Activated CD4-positive, alpha-beta T cell treated with anti-CD3 and anti-CD28 coated beads, Interleukin-2, amount 10 ng/mL, durations not matched to agents 7 days and 5 days (primary cell): ENCODE measurements around the gene PPM1G. TPM values are rescaled to one million over a fixed set of nuclear protein-coding genes. Genes with fewer than 3 reads are reported as not detected.
A peak's percentile ranks its signal among the peaks of the same experiment; 100 is the strongest.
"Not testable (repeated sequence)": the region's sequence is repeated elsewhere in the genome, so short reads cannot be mapped to it uniquely, and the experiment has no call there.

Experiments
- CTCF ChIA-PET: fragments of 350-600 bp; sonication (Branson Sonifier 250); formaldehyde crosslinking; loops from one replicate; lab custom pipeline; 2021; ENCODE audit warnings: antibody characterized with exemption; lab: Charles Lee
- POLR2A ChIA-PET: fragments of 350-600 bp; sonication (Branson Sonifier 250); formaldehyde crosslinking; loops from one replicate; lab custom pipeline; 2021; ENCODE audit warnings: antibody characterized with exemption; lab: Charles Lee
- DNase-seq: peaks from one replicate; pipeline ENCODE4 v3.0.0-alpha.2; 2020
- H3K27ac Mint-ChIP-seq: one replicate; pipeline ENCODE4 v1.8.0; 2021; ENCODE audit warnings: mild to moderate bottlenecking, moderate library complexity, mixed read lengths
- H3K27me3 Mint-ChIP-seq: one replicate; pipeline ENCODE4 v1.8.0; 2021; ENCODE audit warnings: mixed read lengths
- H3K36me3 Mint-ChIP-seq: one replicate; pipeline ENCODE4 v1.8.0; 2021; ENCODE audit warnings: low read depth, mixed read lengths
- H3K4me1 Mint-ChIP-seq: one replicate; pipeline ENCODE4 v1.8.0; 2021; ENCODE audit warnings: mixed read lengths
- H3K4me3 Mint-ChIP-seq: one replicate; pipeline ENCODE4 v1.8.0; 2021; ENCODE audit warnings: mild to moderate bottlenecking, moderate library complexity, mixed read lengths
- H3K9me3 Mint-ChIP-seq: one replicate; pipeline ENCODE4 v1.8.0; 2021; ENCODE audit warnings: mixed read lengths
- total RNA-seq, 2 experiments: library from RNA; stranded (reverse); gene quantifications; one replicate each; pipeline ENCODE4 v1.2.3, GENCODE V29; 2021

The PPM1G gene
- total RNA-seq, 2 experiments from 2014 or later: 109 TPM

DNA sequence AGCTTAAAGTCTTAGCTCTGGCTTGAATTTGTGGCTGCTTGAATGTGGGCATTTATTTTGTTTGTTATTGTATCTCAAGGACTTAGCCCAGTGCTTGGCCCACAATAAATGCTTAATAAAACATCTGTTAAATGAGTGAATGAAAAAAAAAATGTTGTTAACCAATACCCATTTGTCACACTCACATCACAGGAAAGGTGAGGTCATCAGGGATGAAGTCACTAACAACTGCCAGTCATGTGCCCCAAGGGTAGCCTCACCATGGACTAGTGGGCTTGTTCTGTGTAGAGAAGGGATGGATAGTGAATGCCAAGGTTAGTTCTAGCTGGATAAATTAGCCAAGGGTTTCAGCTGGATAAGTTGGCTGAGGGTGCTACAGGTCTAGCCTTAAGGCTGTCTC is 22.0 kb upstream of the PPM1G start:
- peak overlapping the region; percentile 77 for H3K27ac Mint-ChIP-seq
- no peaks in the 10 kb centered on the region for H3K27me3 Mint-ChIP-seq
- peak overlapping the region; percentile 33 for H3K4me3 Mint-ChIP-seq
- H3K36me3 Mint-ChIP-seq: peaks cover 37% of the 10 kb centered on the region
- peak; percentile 37 for DNase-seq
- ChIA-PET CTCF (interaction anchor here (0.7 to 1.8 kb wide), 7 partner anchors 10 to 276 kb away, joined by 3 to 6 read pairs (median 3); partner anchors contain the start of gene PPM1G), POLR2A (no interaction called here)
- H3K4me1 Mint-ChIP-seq: peaks cover 37% of the 10 kb centered on the region
- H3K9me3 Mint-ChIP-seq: no peaks in the 10 kb centered on the region

DNA sequence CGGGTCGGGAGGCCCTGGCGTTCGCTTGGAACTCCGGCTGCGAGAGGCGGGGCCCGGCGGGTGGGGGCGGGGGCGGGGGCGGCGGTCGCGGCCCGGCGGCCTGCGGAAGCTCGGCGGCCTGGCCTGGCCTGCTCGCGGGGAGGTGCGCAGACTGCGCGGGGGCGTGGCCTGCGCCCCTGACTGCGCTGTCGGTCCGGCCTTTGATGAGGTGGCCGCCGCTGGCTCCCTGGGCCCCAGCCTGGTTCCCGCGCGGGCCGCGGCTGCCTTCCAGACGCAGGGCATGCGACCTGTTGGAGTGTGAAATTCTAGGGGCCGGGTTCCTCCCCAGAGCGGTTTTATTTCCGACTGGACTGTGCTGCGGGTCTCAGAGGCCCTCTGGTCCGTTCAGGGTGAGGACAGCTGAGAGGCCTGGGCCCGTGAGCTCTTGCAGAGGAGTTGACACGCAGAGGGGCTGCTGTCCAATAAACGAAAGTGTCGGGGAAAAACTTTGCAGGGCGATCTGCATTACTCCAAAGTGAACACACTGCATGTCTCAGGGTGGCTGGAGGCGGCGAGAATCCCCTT is 19.7 kb upstream of the PPM1G start:
- Mint-ChIP-seq H3K4me3 (peak overlapping the region; percentile 99), H3K9me3 (no peaks in the 10 kb centered on the region), H3K27ac (peak overlapping the region; percentile 99), H3K4me1 (peaks cover 37% of the 10 kb centered on the region), H3K36me3 (peaks cover 16% of the 10 kb centered on the region), H3K27me3 (no peaks in the 10 kb centered on the region)
- ChIA-PET CTCF (interaction anchor here (0.9 to 3.2 kb wide), 5 partner anchors 20 to 254 kb away, joined by 3 to 12 read pairs (median 6); partner anchors contain the start of genes EIF2B4, GTF3C2 and PPM1G), POLR2A (interaction anchor here (0.6 to 1.6 kb wide), 3 partner anchors 20 to 59 kb away, joined by 3 to 5 read pairs (median 3); partner anchors contain the start of gene PPM1G)
- DNase-seq: peak; percentile 68

DNA sequence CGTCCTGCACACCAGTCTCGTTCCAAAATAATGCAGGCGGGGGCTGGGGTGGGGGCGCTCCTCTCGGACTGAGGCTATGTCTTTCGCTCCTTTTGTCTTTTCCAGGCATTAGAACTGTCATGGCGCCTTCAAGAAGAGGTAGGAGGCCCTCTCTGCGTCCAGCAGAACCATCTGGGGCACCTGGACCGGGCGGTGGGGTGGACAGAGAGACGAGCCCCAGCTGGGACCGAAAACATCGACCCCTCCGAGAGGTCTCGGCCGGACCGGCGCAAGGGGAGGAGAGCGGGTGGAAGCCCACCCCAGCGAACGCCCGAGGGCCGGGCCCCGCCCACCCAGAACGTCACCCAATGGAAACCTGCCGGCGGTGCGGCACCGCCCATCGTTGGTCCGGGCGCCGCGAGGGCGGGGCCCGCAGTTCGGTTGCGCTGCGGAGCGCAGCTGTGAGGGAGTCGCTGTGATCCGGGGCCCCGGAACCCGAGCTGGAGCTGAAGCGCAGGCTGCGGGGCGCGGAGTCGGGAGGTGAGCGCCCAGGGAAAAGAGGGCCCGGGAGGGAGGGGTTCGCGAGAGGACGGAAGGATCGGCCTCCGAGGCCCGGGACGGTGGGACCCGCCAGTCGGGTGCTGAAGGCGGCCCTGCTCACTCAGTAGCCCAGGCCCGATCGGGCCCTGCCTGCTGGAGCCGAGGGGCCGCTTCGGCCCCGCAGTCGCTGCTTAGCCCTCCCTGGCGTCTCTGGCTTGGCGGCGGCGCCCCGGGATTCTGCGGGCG is 19.0 kb upstream of the PPM1G start, which contains the start of gene NRBP1:
TSS of gene NRBP1 (plus strand) at position 419 of the 765 bp plus-strand sequence. CDS start 4,643 bp downstream, outside the sequence.
- peak within 1 kb of the TSS; percentile 99 for H3K27ac Mint-ChIP-seq
- ChIA-PET CTCF (interaction anchor here (0.8 to 3.2 kb wide), 8 partner anchors 9 to 255 kb away, joined by 3 to 12 read pairs (median 4); partner anchors contain the start of genes EIF2B4, GTF3C2 and PPM1G), POLR2A (interaction anchor here (0.6 to 1.6 kb wide), 4 partner anchors 19 to 190 kb away, joined by 3 to 5 read pairs (median 4); partner anchors contain the start of gene PPM1G)
- no peaks in the 10 kb centered on the region for H3K9me3 Mint-ChIP-seq
- peaks cover 3% of the 10 kb centered on the region for H3K27me3 Mint-ChIP-seq
- peaks cover 9% of the 10 kb centered on the region for H3K36me3 Mint-ChIP-seq
- H3K4me1 Mint-ChIP-seq: peaks cover 37% of the 10 kb centered on the region
- peak; percentile 94 for DNase-seq
- peak within 1 kb of the TSS; percentile 99 for H3K4me3 Mint-ChIP-seq

DNA sequence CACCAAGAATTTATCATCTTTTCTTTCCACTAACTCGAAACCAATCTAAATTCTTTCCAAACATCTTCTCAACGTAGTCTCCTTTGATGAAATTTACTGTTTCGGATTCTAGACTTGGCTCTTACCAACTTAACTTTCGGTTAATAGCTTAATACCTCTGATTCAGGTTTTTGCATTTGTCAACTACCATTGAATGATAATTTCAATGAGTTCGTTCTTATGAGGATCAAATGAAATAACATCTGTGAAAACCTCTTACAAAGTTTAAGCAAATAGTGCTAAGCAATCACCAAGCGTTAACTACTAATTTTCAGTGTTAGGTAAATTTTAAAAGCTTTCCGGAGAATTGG is 18.4 kb upstream of the PPM1G start:
- ChIA-PET CTCF (interaction anchor here (0.8 to 3.2 kb wide), 7 partner anchors 8 to 255 kb away, joined by 3 to 12 read pairs (median 4); partner anchors contain the start of genes EIF2B4 and PPM1G), POLR2A (interaction anchor here (0.6 to 1.0 kb wide), 3 partner anchors 22 to 190 kb away, joined by 3 to 4 read pairs (median 3); no protein-coding TSS in a partner anchor)
- H3K27ac Mint-ChIP-seq: peak overlapping the region; percentile 99
- H3K4me3 Mint-ChIP-seq: peak overlapping the region; percentile 99
- no peak for DNase-seq
- H3K27me3 Mint-ChIP-seq: peaks cover 3% of the 10 kb centered on the region
- no peaks in the 10 kb centered on the region for H3K9me3 Mint-ChIP-seq
- H3K36me3 Mint-ChIP-seq: peaks cover 4% of the 10 kb centered on the region
- H3K4me1 Mint-ChIP-seq: peaks cover 34% of the 10 kb centered on the region

DNA sequence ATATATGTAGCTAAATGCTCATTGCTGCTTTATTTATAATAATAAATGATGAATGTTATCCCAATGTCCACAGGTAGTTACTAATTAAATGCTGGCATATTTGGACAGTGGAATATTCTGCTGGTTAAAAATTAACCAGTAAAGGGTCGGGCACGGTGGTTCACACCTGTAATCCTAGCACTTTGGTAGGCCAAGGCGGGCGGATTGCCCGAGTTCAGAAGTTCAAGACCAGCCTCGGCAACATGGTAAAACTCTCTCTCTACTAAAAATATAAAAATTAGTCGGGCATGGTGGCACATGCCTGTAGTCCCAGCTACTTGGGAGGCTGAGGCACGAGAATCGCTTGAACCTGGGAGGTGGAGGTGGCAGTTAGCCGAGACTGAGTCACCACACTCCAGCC is 15.6 kb upstream of the PPM1G start:
- H3K27me3 Mint-ChIP-seq, H3K36me3 Mint-ChIP-seq, POLR2A ChIA-PET, DNase-seq, H3K4me3 Mint-ChIP-seq, H3K27ac Mint-ChIP-seq, CTCF ChIA-PET, H3K9me3 Mint-ChIP-seq: not testable (repeated sequence)
- H3K4me1 Mint-ChIP-seq: peaks cover 17% of the 10 kb centered on the region

DNA sequence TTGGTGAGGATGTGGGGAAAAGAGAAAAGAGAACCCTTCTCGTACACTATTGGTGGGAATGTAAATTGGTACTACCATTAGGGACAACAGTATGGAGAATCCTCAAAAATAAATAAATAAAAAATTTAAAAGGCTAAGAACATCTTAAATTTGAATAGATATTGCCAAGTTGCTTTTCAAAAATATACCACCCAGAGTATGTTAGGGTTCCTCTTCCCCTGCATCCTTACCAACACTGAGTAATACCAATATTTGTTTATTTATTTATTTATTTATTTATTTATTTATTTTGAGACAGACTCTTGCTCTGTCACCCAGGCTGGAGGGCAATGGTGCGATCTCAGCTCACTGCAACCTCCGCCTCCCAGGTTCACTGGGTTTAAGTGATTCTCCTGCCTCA is 13.6 kb upstream of the PPM1G start:
- Mint-ChIP-seq H3K4me1 (peaks cover 10% of the 10 kb centered on the region), H3K9me3 (no peaks in the 10 kb centered on the region), H3K4me3 (no peak overlapping the region), H3K27me3 (peaks cover 5% of the 10 kb centered on the region), H3K36me3 (no peaks in the 10 kb centered on the region), H3K27ac (no peak overlapping the region)
- DNase-seq: no peak
- CTCF ChIA-PET: interaction anchor here (1.2 kb wide), 1 partner anchor 53 kb away, joined by 3 read pairs; the partner anchor contains the start of gene EIF2B4
- POLR2A ChIA-PET: no interaction called here

DNA sequence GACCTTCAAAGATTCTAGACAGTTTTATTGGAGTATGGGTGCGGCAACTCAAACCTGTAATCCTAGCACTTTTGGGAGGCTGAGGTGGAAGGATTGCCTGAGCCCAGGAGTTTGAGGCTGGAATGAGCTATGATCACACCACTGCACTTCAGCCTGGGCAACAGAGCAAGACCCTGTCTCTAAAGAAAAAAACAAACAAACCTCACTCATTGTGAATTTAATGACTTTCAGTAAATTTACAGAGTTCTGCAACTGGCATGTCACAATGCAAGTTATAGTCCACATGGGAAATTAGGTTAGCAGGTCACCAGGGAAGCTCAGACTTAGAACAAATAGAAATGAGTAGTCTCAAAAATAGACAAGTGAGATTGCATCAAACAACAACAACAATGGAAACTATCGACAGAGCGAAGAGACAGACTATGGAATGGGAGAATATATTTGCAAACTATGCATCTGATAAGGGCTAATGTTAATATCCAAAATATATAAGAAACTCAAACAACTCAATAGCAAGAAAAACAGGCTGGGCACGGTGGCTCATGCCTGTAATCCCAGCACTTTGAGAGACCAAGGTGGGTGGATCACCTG is 12.4 kb upstream of the PPM1G start:
- H3K27me3 Mint-ChIP-seq: peaks cover 5% of the 10 kb centered on the region
- no peak overlapping the region for H3K4me3 Mint-ChIP-seq
- no peaks in the 10 kb centered on the region for H3K9me3 Mint-ChIP-seq
- H3K27ac Mint-ChIP-seq: no peak overlapping the region
- POLR2A ChIA-PET: no interaction called here
- CTCF ChIA-PET: interaction anchor here (1.8 kb wide), 1 partner anchor 262 kb away, joined by 4 read pairs; no protein-coding TSS in a partner anchor
- no peaks in the 10 kb centered on the region for H3K36me3 Mint-ChIP-seq
- no peak for DNase-seq
- H3K4me1 Mint-ChIP-seq: no peaks in the 10 kb centered on the region

DNA sequence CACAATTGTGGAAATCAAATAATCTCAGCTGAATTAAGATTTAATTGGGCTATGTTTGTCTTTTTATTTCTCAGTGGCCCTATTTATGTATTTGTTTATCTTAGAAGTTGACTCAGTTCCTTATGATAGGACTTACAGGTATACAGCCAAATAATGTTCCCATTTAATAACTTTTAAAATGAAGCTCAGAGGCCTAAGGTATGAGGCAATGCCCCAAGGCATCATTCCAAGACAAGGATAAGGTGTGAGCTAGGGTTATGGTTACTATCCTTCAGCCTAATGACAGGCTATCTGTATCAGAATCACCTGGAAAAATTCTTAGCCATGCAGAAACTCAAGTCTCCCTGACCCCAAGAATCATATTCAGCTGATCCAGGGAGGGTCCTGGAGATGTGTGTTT is 11.6 kb upstream of the PPM1G start:
- Mint-ChIP-seq H3K27me3 (peaks cover 5% of the 10 kb centered on the region), H3K36me3 (no peaks in the 10 kb centered on the region), H3K27ac (no peak overlapping the region), H3K4me3 (no peak overlapping the region), H3K9me3 (no peaks in the 10 kb centered on the region), H3K4me1 (no peaks in the 10 kb centered on the region)
- CTCF ChIA-PET: interaction anchor here (1.8 kb wide), 1 partner anchor 262 kb away, joined by 4 read pairs; no protein-coding TSS in a partner anchor
- DNase-seq: no peak
- POLR2A ChIA-PET: no interaction called here

DNA sequence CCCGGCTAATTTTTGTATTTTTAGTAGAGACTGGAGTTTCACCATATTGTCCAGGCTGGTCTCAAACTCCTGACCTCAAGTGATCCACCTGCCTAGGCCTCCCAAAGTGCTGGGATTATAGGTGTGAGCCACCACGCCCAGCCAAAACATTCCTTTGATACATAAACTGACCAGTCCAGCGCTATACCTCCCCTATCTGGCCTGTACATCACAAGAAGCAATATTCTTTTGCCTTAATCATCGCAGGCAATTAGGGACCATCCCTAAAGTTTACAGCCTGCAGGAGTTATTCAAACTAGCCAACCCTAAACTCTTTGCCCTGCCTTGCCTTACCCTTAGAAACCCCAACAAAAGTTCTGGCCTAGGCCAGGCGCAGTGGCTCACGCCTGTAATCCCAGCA is 6.8 kb upstream of the PPM1G start:
- no peak for DNase-seq
- H3K27me3 Mint-ChIP-seq: peaks cover 6% of the 10 kb centered on the region
- H3K4me3 Mint-ChIP-seq: no peak overlapping the region
- no peaks in the 10 kb centered on the region for H3K36me3 Mint-ChIP-seq
- POLR2A ChIA-PET: no interaction called here
- peaks cover 4% of the 10 kb centered on the region for H3K4me1 Mint-ChIP-seq
- H3K27ac Mint-ChIP-seq: no peak overlapping the region
- H3K9me3 Mint-ChIP-seq: peaks cover 2% of the 10 kb centered on the region
- CTCF ChIA-PET: interaction anchor here (1.0 kb wide), 1 partner anchor 12 kb away, joined by 3 read pairs; the partner anchor contains the start of gene NRBP1

DNA sequence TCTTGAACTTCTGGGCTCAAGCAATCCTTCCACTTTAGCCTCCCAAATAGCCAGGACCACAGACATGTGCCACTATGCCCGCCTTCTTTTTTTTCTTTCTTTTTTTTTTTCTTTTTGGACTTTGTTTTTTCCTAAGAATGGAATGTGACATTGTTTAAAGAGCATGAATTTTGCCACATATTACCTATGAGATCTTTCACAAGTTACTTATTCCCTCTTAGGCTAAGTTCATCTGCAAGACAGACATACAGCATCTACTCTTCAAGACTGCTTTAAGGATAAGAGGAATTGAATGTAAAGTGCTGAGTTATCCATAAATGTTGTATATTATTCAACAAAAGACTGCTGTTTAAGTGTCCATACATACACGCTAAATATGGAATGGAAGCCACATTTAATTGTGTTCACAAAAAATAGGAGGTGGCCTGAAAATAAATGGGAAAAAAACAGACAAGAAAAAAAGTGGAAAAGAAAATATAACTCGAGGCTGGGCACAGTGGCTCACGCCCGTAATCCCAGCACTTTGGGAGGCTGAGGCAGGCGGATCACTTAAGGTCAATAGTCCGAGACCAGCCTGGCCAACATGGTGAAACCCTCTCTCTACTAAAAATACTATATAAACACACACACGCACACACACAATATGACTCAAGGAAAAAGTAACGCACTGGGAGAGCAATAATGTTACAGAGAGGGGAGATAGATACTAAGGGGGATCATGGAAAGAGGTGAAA is 3.2 kb upstream of the PPM1G start:
- Mint-ChIP-seq H3K4me1 (peaks cover 19% of the 10 kb centered on the region), H3K36me3 (peaks cover 3% of the 10 kb centered on the region), H3K27ac (no peak overlapping the region), H3K4me3 (no peak overlapping the region), H3K9me3 (peaks cover 6% of the 10 kb centered on the region), H3K27me3 (peaks cover 6% of the 10 kb centered on the region)
- DNase-seq: no peak
- ChIA-PET CTCF (no interaction called here), POLR2A (interaction anchor here (0.7 kb wide), 1 partner anchor 179 kb away, joined by 12 read pairs; no protein-coding TSS in a partner anchor)

DNA sequence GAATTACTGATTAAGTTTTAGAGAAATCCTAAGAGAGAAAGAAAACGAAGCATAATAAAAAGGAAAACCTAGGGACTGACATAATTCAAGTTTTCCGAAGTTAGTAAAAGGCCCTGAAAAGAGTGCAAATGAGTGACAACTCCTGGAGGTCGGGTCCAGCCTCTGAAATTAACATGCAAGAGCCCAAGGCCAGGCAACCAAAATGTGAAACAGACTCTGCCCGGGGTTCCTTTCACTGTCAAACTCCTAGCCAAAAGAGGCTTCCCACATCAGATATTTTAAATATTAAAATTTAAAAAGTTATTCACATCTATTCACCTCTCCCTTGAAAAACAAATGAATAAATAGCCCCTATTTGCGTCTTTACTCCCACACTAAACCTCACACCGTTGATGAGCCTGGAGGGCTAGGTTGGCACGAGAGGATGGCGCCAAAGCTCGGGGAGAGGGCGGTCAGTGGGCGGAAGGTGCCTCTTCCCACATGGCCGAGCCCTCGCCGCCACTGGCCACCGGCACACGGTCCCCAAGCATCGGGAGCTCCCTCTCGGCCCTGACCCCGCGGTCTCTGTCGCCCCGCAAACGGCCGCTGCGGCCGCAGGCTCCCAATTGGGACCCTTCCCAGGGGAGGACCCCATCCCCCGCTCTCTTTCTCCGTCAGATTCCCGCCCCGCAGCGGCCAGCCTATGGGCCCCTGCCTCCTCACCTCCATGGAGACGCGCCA is 630 bp downstream of the PPM1G start:
- peaks cover 38% of the 10 kb centered on the region for H3K4me1 Mint-ChIP-seq
- H3K4me3 Mint-ChIP-seq: peak overlapping the region; percentile 82

More for the DNA sequence above, 630 bp downstream of the PPM1G start:
- DNase-seq: peak; percentile 25
- Mint-ChIP-seq H3K9me3 (peaks cover 6% of the 10 kb centered on the region), H3K27me3 (peaks cover 6% of the 10 kb centered on the region), H3K36me3 (peaks cover 18% of the 10 kb centered on the region), H3K27ac (peak overlapping the region; percentile 89)
- CTCF ChIA-PET: interaction anchor here (0.6 to 2.9 kb wide), 8 partner anchors 12 to 274 kb away, joined by 3 to 12 read pairs (median 4); partner anchors contain the start of genes NRBP1 and SNX17
- POLR2A ChIA-PET: interaction anchor here (0.8 kb wide), 1 partner anchor 20 kb away, joined by 5 read pairs; the partner anchor contains the start of gene NRBP1
